RWPE1 (cell line): Measurements from ENCODE around the gene FEM1B.

ENCODE experiments used
- CTCF ChIA-PET: fragments of 350-600 bp; sonication (Branson Sonifier 250); formaldehyde crosslinking; extraction: SDS; loops from one replicate; lab custom pipeline; 2021; lab: Yijun Ruan, JAX
- POLR2A ChIA-PET: fragments of 400-600 bp; formaldehyde crosslinking; extraction: SDS; loops from one replicate; lab custom pipeline; 2020; ENCODE audit warnings: antibody characterized with exemption; ENCODE audit not compliant: low non-redundant PET; lab: Yijun Ruan, JAX
- DNase-seq: peaks from one replicate; pipeline ENCODE4 v3.0.0; 2012; ENCODE audit warnings: low spot score
- H3K27ac ChIP-seq: fragments of 450-650 bp; 2 replicates; pipeline ENCODE4 v1.5.1; 2017
- CTCF ChIP-seq: fragments of 450-650 bp; conservative IDR thresholded peaks from 2 replicates; pipeline ENCODE4 v1.5.1; 2017; ENCODE audit warnings: low read depth, mild to moderate bottlenecking

Gene FEM1B

GRCh38 chr15:68289057-68289456 is 11.5 kb downstream of the FEM1B start:
- DNase-seq, result no peak
- POLR2A ChIA-PET, result no interaction called here
- TF ChIP-seq CTCF, result no peak
- no peak overlapping the region for H3K27ac ChIP-seq
- CTCF ChIA-PET, result interaction anchor here (0.6 to 1.0 kb wide), 2 partner anchors 36 to 250 kb away, joined by 3 to 4 read pairs; no protein-coding TSS in a partner anchor

- no peak overlapping the region for H3K27ac ChIP-seq
- ChIA-PET POLR2A (no interaction called here), CTCF (interaction anchor here (1.0 to 1.7 kb wide), 2 partner anchors 37 kb away, joined by 4 to 6 read pairs; no protein-coding TSS in a partner anchor)
- no peak for TF ChIP-seq CTCF
- no peak for DNase-seq
Measured at GRCh38 chr15:68289621-68290352, 12.2 kb downstream of the FEM1B start.

GRCh38 chr15:68290715-68291114 is 13.2 kb downstream of the FEM1B start:
- TF ChIP-seq CTCF, result no peak
- ChIA-PET POLR2A (no interaction called here), CTCF (interaction anchor here (1.7 kb wide), 1 partner anchor 38 kb away, joined by 6 read pairs; no protein-coding TSS in a partner anchor)
- H3K27ac ChIP-seq, result no peak overlapping the region
- no peak for DNase-seq

GRCh38 chr15:68292157-68292781 is 14.7 kb downstream of the FEM1B start:
- TF ChIP-seq CTCF, result no peak
- no peak for DNase-seq
- POLR2A ChIA-PET, result no interaction called here
- no peak overlapping the region for H3K27ac ChIP-seq
- CTCF ChIA-PET, result interaction anchor here (0.6 kb wide), 1 partner anchor 1001 kb away, joined by 3 read pairs; no protein-coding TSS in a partner anchor

- no peak overlapping the region for H3K27ac ChIP-seq
- ChIA-PET POLR2A (no interaction called here), CTCF (no interaction called here)
- no peak for DNase-seq
- TF ChIP-seq CTCF, result no peak
Measured at GRCh38 chr15:68292967-68293366, 15.4 kb downstream of the FEM1B start.

GRCh38 chr15:68295014-68295805 is 17.7 kb downstream of the FEM1B start:
- TF ChIP-seq CTCF, result no peak
- H3K27ac ChIP-seq, result no peak overlapping the region
- CTCF ChIA-PET, result interaction anchor here (2.2 kb wide), 1 partner anchor 42 kb away, joined by 12 read pairs; no protein-coding TSS in a partner anchor
- POLR2A ChIA-PET, result no interaction called here
- DNase-seq, result no peak
